Measurements from ENCODE around the gene ABCC8.

GRCh38 chr11:17434108-17434507, 42.5 kb downstream of the ABCC8 start:
- TF ChIP-seq EZH2 (IDR thresholded peaks at IDR 0.05) (no peak), POLR2AphosphoS5 (IDR thresholded peaks at IDR 0.05; ENCODE audit: borderline replicate concordance, low read depth, low read length) (no peak), FOXP2 (optimal IDR thresholded peaks at IDR 0.05; ENCODE audit: control extremely low read depth, extremely low read length, insufficient read depth) (no peak)

Measured in SK-N-MC (cell line).